Endometrium (tissue), 2 donors: ENCODE measurements around the gene UBE3C.
"Not testable (repeated sequence)": the region's sequence is repeated elsewhere in the genome, so short reads cannot be mapped to it uniquely, and the experiment has no call there.

Source experiments
- FAIRE-seq: peaks from 2 replicates; lab custom pipeline; 2012; peaks lifted over from hg19 to GRCh38; lab: Jason Lieb, UNC
- donor health status: control.
- donor health status: control.

Gene UBE3C

GRCh38 chr7:157273208-157274093, 134.7 kb downstream of the UBE3C start:
- no peak for FAIRE-seq

- FAIRE-seq = not testable (repeated sequence)
These were observed 135.4 kb downstream of the UBE3C start for GRCh38 chr7:157274094-157274634.

- FAIRE-seq = no peak
These were observed 136.3 kb downstream of the UBE3C start for GRCh38 chr7:157274991-157275427.

GRCh38 chr7:157276091-157276561, 137.4 kb downstream of the UBE3C start:
- no peak for FAIRE-seq

- no peak for FAIRE-seq
These were observed 138.2 kb downstream of the UBE3C start for GRCh38 chr7:157276731-157277562.

GRCh38 chr7:157277568-157277967, 138.8 kb downstream of the UBE3C start:
- not testable (repeated sequence) for FAIRE-seq

- FAIRE-seq = no peak
These were observed 139.6 kb downstream of the UBE3C start for GRCh38 chr7:157278167-157278790.

- FAIRE-seq = no peak
These were observed 140.3 kb downstream of the UBE3C start for GRCh38 chr7:157278791-157279724.

- FAIRE-seq = no peak
These were observed 141.1 kb downstream of the UBE3C start for GRCh38 chr7:157279741-157280215.

GRCh38 chr7:157280216-157280841, 141.6 kb downstream of the UBE3C start:
- no peak for FAIRE-seq

- no peak for FAIRE-seq
These were observed 142.7 kb downstream of the UBE3C start for GRCh38 chr7:157281221-157281998.

GRCh38 chr7:157282141-157282801, 143.5 kb downstream of the UBE3C start:
- FAIRE-seq = no peak

GRCh38 chr7:157284229-157285014, 145.7 kb downstream of the UBE3C start:
- no peak for FAIRE-seq

- no peak for FAIRE-seq
These were observed 152.8 kb downstream of the UBE3C start for GRCh38 chr7:157291404-157292080.

GRCh38 chr7:157292258-157292657, 153.5 kb downstream of the UBE3C start:
- no peak for FAIRE-seq

- FAIRE-seq = no peak
These were observed 154.2 kb downstream of the UBE3C start for GRCh38 chr7:157292770-157293412.

- no peak for FAIRE-seq
These were observed 154.7 kb downstream of the UBE3C start for GRCh38 chr7:157293413-157293788.
